DND-41 (cell line): ENCODE measurements around the gene RPS14.
A peak's percentile ranks its signal among the peaks of the same experiment; 100 is the strongest.

Source experiments
- ATAC-seq: fragments of 200-7000 bp; cut with Tn5 transposase; 3 replicates; pipeline ENCODE4 v1.9.1; 2021; ENCODE audit warnings: low read depth; ENCODE audit not compliant: insufficient read depth
- DNase-seq: peaks from one replicate; pipeline ENCODE4 v3.0.0-alpha.2; 2020
- H2AFZ ChIP-seq: 2 replicates; pipeline ENCODE4 v1.6.0; 2012; ENCODE audit warnings: low read depth, low read length
- H3K27ac ChIP-seq: 2 replicates; pipeline ENCODE4 v1.5.1; 2012; ENCODE audit warnings: low read length, inconsistent platforms
- H3K27me3 ChIP-seq: fragments of 200-600 bp; sonication (generic); 2 replicates; pipeline ENCODE4 v1.6.0; 2012; ENCODE audit warnings: low read length, mild to moderate bottlenecking, inconsistent platforms; ENCODE audit not compliant: insufficient read depth, poor library complexity
- H3K36me3 ChIP-seq: 2 replicates; pipeline ENCODE4 v1.5.1; 2012; ENCODE audit warnings: low read length, inconsistent platforms; ENCODE audit not compliant: insufficient read depth
- H3K4me1 ChIP-seq: 2 replicates; pipeline ENCODE4 v1.5.1; 2012; ENCODE audit warnings: mild to moderate bottlenecking, low read length; ENCODE audit not compliant: insufficient read depth
- H3K4me2 ChIP-seq: 2 replicates; pipeline ENCODE4 v1.6.0; 2012; ENCODE audit warnings: mild to moderate bottlenecking, moderate library complexity, low read length, inconsistent platforms; ENCODE audit not compliant: insufficient read depth
- H3K4me3 ChIP-seq, 2 experiments: fragments of 200-600 bp in 1 of 2; shearing (Covaris generic) in 1 of 2; 2 replicates each; pipeline ENCODE4 v1.5.1; 2012 to 2016; ENCODE audit warnings: inconsistent platforms in 2 of 2, low read length in 2 of 2, mild to moderate bottlenecking in 2 of 2, low read depth in 1 of 2, moderate library complexity in 1 of 2
- H3K79me2 ChIP-seq: 2 replicates; pipeline ENCODE4 v1.6.0; 2012; ENCODE audit warnings: low read length, inconsistent platforms; ENCODE audit not compliant: insufficient read depth
- H3K9ac ChIP-seq: 2 replicates; pipeline ENCODE4 v1.6.0; 2012; ENCODE audit warnings: low read depth, mild to moderate bottlenecking, inconsistent platforms, low read length, moderate library complexity
- H3K9me3 ChIP-seq: 2 replicates; pipeline ENCODE4 v1.5.1; 2012; ENCODE audit warnings: low read length, moderate library complexity, mild to moderate bottlenecking, inconsistent platforms; ENCODE audit not compliant: insufficient read depth, severe bottlenecking
- H4K20me1 ChIP-seq: 2 replicates; pipeline ENCODE4 v1.6.0; 2012; ENCODE audit warnings: low read length; ENCODE audit not compliant: insufficient read depth
- CTCF ChIP-seq: IDR thresholded peaks from 2 replicates; pipeline ENCODE4 v1.5.1; 2012; ENCODE audit warnings: borderline replicate concordance, low read length, moderate library complexity, mild to moderate bottlenecking; ENCODE audit not compliant: poor library complexity, severe bottlenecking; ENCODE audit errors: extremely low read depth
- EZH2 ChIP-seq: IDR thresholded peaks from 3 replicates; pipeline ENCODE4 v1.6.1; 2012; ENCODE audit warnings: borderline replicate concordance, low read depth, mild to moderate bottlenecking, moderate library complexity, low read length, inconsistent platforms; ENCODE audit not compliant: severe bottlenecking

Gene RPS14

GRCh38 chr5:150410524-150411244, 38.9 kb downstream of the RPS14 start:
- ATAC-seq (peak; percentile 47; the same call in 2 of the 3 replicates), DNase-seq (peak; percentile 24)
- no peaks in the 10 kb centered on the region for H3K27me3 ChIP-seq
- H4K20me1 ChIP-seq: peaks cover 2% of the 10 kb centered on the region; the same call in 1 of the 2 replicates
- no peaks in the 10 kb centered on the region for H3K79me2 ChIP-seq
- H3K27ac ChIP-seq: no peak overlapping the region
- no peaks in the 10 kb centered on the region for H3K36me3 ChIP-seq
- no peaks in the 10 kb centered on the region for H3K9me3 ChIP-seq
- H3K4me3 ChIP-seq: no peak overlapping the region
- no peak overlapping the region for H2AFZ ChIP-seq
- H3K4me1 ChIP-seq: no peaks in the 10 kb centered on the region
- no peak overlapping the region for H3K9ac ChIP-seq
- no peak overlapping the region for H3K4me2 ChIP-seq
- TF ChIP-seq EZH2 (no peak), CTCF (no peak)

- Histone ChIP-seq H2AFZ (no peak overlapping the region), H3K4me3 (no peak overlapping the region), H3K9me3 (no peaks in the 10 kb centered on the region), H3K79me2 (no peaks in the 10 kb centered on the region), H3K27ac (no peak overlapping the region), H3K27me3 (no peaks in the 10 kb centered on the region), H4K20me1 (peaks cover 2% of the 10 kb centered on the region; the same call in 1 of the 2 replicates), H3K9ac (no peak overlapping the region), H3K4me2 (no peak overlapping the region), H3K4me1 (no peaks in the 10 kb centered on the region), H3K36me3 (no peaks in the 10 kb centered on the region)
- TF ChIP-seq CTCF (no peak), EZH2 (no peak)
- peak; percentile 53 for DNase-seq
- ATAC-seq: peak; percentile 94
Observed at GRCh38 chr5:150409638-150410523, 39.7 kb downstream of the RPS14 start.

GRCh38 chr5:150408231-150408943, 41.2 kb downstream of the RPS14 start:
- TF ChIP-seq CTCF: no peak
- no peak for TF ChIP-seq EZH2
- no peak for ATAC-seq
- Histone ChIP-seq H3K4me3 (no peak overlapping the region), H4K20me1 (peaks cover 2% of the 10 kb centered on the region; the same call in 1 of the 2 replicates), H3K36me3 (no peaks in the 10 kb centered on the region), H3K27ac (no peak overlapping the region), H3K9ac (no peak overlapping the region), H2AFZ (no peak overlapping the region), H3K9me3 (no peaks in the 10 kb centered on the region), H3K27me3 (no peaks in the 10 kb centered on the region), H3K79me2 (no peaks in the 10 kb centered on the region), H3K4me1 (no peaks in the 10 kb centered on the region), H3K4me2 (no peak overlapping the region)
- DNase-seq: no peak
